Measurements from ENCODE around the gene EGLN2. TPM values are rescaled to one million over a fixed set of nuclear protein-coding genes. Genes with fewer than 3 reads are reported as not detected.

EGLN2 gene
- total and polyA plus RNA-seq, 9 of the 15 experiments (the other 6 are each of a cell fraction or from before 2014, with no cell fraction given): 9.6 to 114 (median 71.0) TPM

DNA sequence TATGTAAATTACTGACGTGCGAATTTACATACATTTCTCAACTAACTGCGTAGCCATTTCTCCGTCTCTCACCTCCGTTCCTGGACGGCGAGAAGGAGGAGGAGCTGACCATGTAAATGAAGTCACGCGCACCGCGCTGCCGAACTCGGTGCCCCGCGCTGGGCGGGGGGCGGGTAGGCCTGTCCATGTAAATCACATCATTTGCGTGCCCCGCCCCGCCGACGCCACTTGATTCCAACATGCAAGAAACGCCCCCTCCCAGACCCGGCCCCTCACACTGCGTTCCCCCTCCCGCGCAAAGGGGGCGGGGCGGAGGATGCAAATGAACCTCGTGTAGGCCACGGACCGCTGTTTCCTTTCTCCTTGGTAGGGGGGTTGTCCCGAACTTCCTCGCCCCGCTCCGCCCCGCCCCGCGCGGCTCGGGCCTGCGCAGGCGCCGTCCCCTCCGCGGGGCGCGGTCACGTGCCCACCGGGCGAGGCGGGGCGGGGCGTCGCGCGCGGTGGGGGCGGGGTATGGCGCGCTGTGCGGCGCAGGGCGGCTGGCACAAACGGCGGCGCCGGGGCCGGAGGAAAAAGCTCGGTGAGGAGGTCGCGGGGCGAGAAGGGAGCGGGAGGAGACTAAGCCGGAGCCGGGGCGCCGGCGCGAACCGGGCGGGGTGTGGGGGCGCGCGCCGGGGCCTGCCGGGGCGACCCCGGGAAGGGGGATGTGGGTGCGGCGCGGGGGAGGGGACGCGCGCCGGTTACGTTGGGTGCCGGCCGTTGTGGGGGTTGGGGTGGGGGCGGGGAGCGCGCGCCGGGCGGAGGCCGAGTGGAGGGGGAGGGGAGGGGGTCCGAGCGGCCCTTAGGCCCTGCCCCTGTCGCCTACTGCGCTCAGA, at the start of gene EGLN2 (continued):
- TF ChIP-seq TEAD4 (IDR thresholded peaks at IDR 0.05; ENCODE audit: low read length) (0 out of 2 replicates have a peak, but pooled peaks have one; percentile 7), TEAD4 (CRISPR knock-in tag; IDR thresholded peaks at IDR 0.05; ENCODE audit: borderline replicate concordance) (no peak), ASH1L (IDR thresholded peaks at IDR 0.05; ENCODE audit: borderline replicate concordance, low read depth, partially characterized antibody) (no peak), DIDO1 (tag; IDR thresholded peaks at IDR 0.05; ENCODE audit: low read depth) (no peak), SRSF3 (IDR thresholded peaks at IDR 0.05; ENCODE audit: insufficient read depth, low read length) (no peak), TFAM (CRISPR knock-in tag; conservative IDR thresholded peaks at IDR 0.05) (no peak), FOXA1 (IDR thresholded peaks at IDR 0.05; ENCODE audit: borderline replicate concordance) (no peak), POLR3G (IDR thresholded peaks at IDR 0.05; ENCODE audit: extremely low read depth, insufficient read length, insufficient replicate concordance) (no peak), CBFB (CRISPR knock-in tag; IDR thresholded peaks at IDR 0.05) (no peak), NFRKB (IDR thresholded peaks at IDR 0.05; ENCODE audit: low read depth) (no peak; the same call in 1 of the 2 replicates), ZNF408 (CRISPR knock-in tag; IDR thresholded peaks at IDR 0.05; ENCODE audit: low read depth) (no peak), KHSRP (IDR thresholded peaks at IDR 0.05) (no peak), SP1 (CRISPR knock-in tag; IDR thresholded peaks at IDR 0.05) (peak; percentile 92), RB1 (IDR thresholded peaks at IDR 0.05; ENCODE audit: low read depth) (peak; percentile 69; the same call in 1 of the 2 replicates), U2AF1 (optimal IDR thresholded peaks at IDR 0.05; ENCODE audit: low read depth, low read length) (no peak), NR2C1 (IDR thresholded peaks at IDR 0.05) (no peak), NR2C1 (tag; IDR thresholded peaks at IDR 0.05) (no peak), CHCHD3 (CRISPR knock-in tag; IDR thresholded peaks at IDR 0.05) (no peak), FOXK1 (CRISPR knock-in tag; IDR thresholded peaks at IDR 0.05; ENCODE audit: borderline replicate concordance) (no peak)
- TF ChIP-seq, protein P1, sequence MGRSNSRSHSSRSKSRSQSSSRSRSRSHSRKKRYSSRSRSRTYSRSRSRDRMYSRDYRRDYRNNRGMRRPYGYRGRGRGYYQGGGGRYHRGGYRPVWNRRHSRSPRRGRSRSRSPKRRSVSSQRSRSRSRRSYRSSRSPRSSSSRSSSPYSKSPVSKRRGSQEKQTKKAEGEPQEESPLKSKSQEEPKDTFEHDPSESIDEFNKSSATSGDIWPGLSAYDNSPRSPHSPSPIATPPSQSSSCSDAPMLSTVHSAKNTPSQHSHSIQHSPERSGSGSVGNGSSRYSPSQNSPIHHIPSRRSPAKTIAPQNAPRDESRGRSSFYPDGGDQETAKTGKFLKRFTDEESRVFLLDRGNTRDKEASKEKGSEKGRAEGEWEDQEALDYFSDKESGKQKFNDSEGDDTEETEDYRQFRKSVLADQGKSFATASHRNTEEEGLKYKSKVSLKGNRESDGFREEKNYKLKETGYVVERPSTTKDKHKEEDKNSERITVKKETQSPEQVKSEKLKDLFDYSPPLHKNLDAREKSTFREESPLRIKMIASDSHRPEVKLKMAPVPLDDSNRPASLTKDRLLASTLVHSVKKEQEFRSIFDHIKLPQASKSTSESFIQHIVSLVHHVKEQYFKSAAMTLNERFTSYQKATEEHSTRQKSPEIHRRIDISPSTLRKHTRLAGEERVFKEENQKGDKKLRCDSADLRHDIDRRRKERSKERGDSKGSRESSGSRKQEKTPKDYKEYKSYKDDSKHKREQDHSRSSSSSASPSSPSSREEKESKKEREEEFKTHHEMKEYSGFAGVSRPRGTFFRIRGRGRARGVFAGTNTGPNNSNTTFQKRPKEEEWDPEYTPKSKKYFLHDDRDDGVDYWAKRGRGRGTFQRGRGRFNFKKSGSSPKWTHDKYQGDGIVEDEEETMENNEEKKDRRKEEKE (IDR thresholded peaks at IDR 0.05; ENCODE audit: borderline replicate concordance in 1 of 2, control insufficient read depth in 1 of 2, low read depth in 2 of 2, low read length in 1 of 2): no peak
- TF ChIP-seq, protein P2, sequence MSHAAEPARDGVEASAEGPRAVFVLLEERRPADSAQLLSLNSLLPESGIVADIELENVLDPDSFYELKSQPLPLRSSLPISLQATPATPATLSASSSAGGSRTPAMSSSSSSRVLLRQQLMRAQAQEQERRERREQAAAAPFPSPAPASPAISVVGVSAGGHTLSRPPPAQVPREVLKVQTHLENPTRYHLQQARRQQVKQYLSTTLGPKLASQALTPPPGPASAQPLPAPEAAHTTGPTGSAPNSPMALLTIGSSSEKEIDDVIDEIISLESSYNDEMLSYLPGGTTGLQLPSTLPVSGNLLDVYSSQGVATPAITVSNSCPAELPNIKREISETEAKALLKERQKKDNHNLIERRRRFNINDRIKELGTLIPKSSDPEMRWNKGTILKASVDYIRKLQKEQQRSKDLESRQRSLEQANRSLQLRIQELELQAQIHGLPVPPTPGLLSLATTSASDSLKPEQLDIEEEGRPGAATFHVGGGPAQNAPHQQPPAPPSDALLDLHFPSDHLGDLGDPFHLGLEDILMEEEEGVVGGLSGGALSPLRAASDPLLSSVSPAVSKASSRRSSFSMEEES (CRISPR knock-in tag; IDR thresholded peaks at IDR 0.05): peak; percentile 52

Measured in K562 (cell line).